HCT116 (cell line): ENCODE data around the gene PUM1. TPM values are rescaled to one million over a fixed set of nuclear protein-coding genes. Genes with fewer than 3 reads are reported as not detected.

ENCODE experiments used
- ATAC-seq: fragments of 200-7000 bp; cut with Tn5 transposase; 2 replicates; pipeline ENCODE4 v1.9.1; 2020; ENCODE audit warnings: mild to moderate bottlenecking, moderate library complexity
- BruUV-seq: library from RNA; stranded (reverse); fragments of 400-500 nt; replicated peaks from 2 replicates; lab custom pipeline; 2021; lab: Mats Ljungman, UMichigan
- CTCF ChIA-PET: fragments of 300-600 bp; sonication (Branson Sonifier 250); formaldehyde crosslinking; loops from one replicate; lab custom pipeline; 2021; ENCODE audit warnings: antibody characterized with exemption; lab: Charles Lee
- POLR2A ChIA-PET: fragments of 300-600, 350-600 bp; sonication (Branson Sonifier 250); formaldehyde crosslinking; loops from one replicate; lab custom pipeline; 2021; ENCODE audit warnings: antibody characterized with exemption; lab: Charles Lee
- RAD21 ChIA-PET, 2 experiments: fragments of 300-600 bp; sonication (Branson Sonifier 250); formaldehyde crosslinking; loops; one replicate each; lab custom pipeline; 2023; ENCODE audit warnings: low total read pairs in 2 of 2; ENCODE audit not compliant: uncharacterized antibody in 2 of 2, unreplicated experiment in 2 of 2, low non-redundant PET in 1 of 2; lab: Charles Lee
- DNase-seq: peaks from one replicate; pipeline ENCODE4 v3.0.0-alpha.2; 2010; ENCODE audit warnings: low read depth, low spot score
- H2AFZ ChIP-seq: fragments of 200-600 bp; shearing (Covaris generic), sonication (generic); 2 replicates; pipeline ENCODE4 v1.6.1; 2017; ENCODE audit warnings: low read depth, mixed run types, mixed read lengths, antibody characterized with exemption, low read length; ENCODE audit not compliant: poor library complexity, severe bottlenecking
- H3K27ac ChIP-seq: 2 replicates; pipeline ENCODE4 v1.5.1; 2012; ENCODE audit warnings: low read depth, low read length
- H3K27me3 ChIP-seq: fragments of 200-600 bp; sonication (generic); 2 replicates; pipeline ENCODE4 v1.6.1; 2016; ENCODE audit warnings: mixed run types, low read length, mixed read lengths; ENCODE audit not compliant: insufficient read depth
- H3K36me3 ChIP-seq, 2 experiments: fragments of 200-500 bp in 1 of 2; fragments of 200-600 bp in 1 of 2; sonication (Bioruptor generic) in 1 of 2; sonication (generic) in 1 of 2; 2 replicates each; pipeline versions ENCODE4 v1.5.1 to v1.6.1; 2014 to 2016; ENCODE audit warnings: low read length in 2 of 2, inconsistent platforms in 1 of 2, mixed read lengths in 1 of 2, mixed run types in 1 of 2; ENCODE audit not compliant: insufficient read depth in 2 of 2, control insufficient read depth in 1 of 2
- H3K4me1 ChIP-seq, 2 experiments: fragments of 200-600 bp in 1 of 2; sonication (generic) in 1 of 2; 2 replicates each; pipeline versions ENCODE4 v1.5.1 to v1.6.1; 2012 to 2017; ENCODE audit warnings: low read length in 2 of 2, inconsistent platforms in 1 of 2, mild to moderate bottlenecking in 1 of 2, mixed read lengths in 1 of 2, mixed run types in 1 of 2, moderate library complexity in 1 of 2; ENCODE audit not compliant: insufficient read depth in 2 of 2, control insufficient read depth in 1 of 2
- H3K4me2 ChIP-seq: fragments of 200-600 bp; sonication (generic); 2 replicates; pipeline ENCODE4 v1.6.1; 2017; ENCODE audit warnings: mixed run types, low read length, mixed read lengths
- H3K4me3 ChIP-seq, 2 experiments: fragments of 200-600 bp in 1 of 2; sonication (generic) in 1 of 2; replicated peaks in 1 of 2; 2 replicates each; pipeline ENCODE4 v1.5.1; 2011 to 2016; ENCODE audit warnings: low read length in 2 of 2, control low read depth in 1 of 2, low read depth in 1 of 2, mild to moderate bottlenecking in 1 of 2, mixed read lengths in 1 of 2, mixed run types in 1 of 2
- H3K79me2 ChIP-seq: fragments of 200-600 bp; sonication (generic); 2 replicates; pipeline ENCODE4 v1.6.1; 2017; ENCODE audit warnings: mild to moderate bottlenecking, mixed run types, low read length, moderate library complexity, mixed read lengths; ENCODE audit not compliant: insufficient read depth
- H3K9ac ChIP-seq: fragments of 200-600 bp; sonication (generic); 2 replicates; pipeline ENCODE4 v1.6.1; 2016; ENCODE audit warnings: low read length, mixed read lengths
- H3K9me2 ChIP-seq: fragments of 200-600 bp; sonication (generic), shearing (Covaris generic); 2 replicates; pipeline ENCODE4 v1.6.1; 2017; ENCODE audit warnings: mixed run types, mild to moderate bottlenecking, moderate library complexity; ENCODE audit not compliant: insufficient read depth
- H3K9me3 ChIP-seq, 2 experiments: fragments of 200-500 bp in 1 of 2; fragments of 200-600 bp in 1 of 2; sonication (Bioruptor generic) in 1 of 2; sonication (generic) in 1 of 2; 2 replicates each; pipeline ENCODE4 v1.6.1; 2014 to 2017; ENCODE audit warnings: low read length in 2 of 2, mixed read lengths in 2 of 2, inconsistent platforms in 1 of 2, low read depth in 1 of 2, mild to moderate bottlenecking in 1 of 2, mixed run types in 1 of 2, moderate library complexity in 1 of 2; ENCODE audit not compliant: control insufficient read depth in 1 of 2, insufficient read depth in 1 of 2
- H4K20me1 ChIP-seq: fragments of 200-600 bp; sonication (generic), shearing (Covaris generic); 2 replicates; pipeline ENCODE4 v1.6.1; 2017; ENCODE audit warnings: mixed run types, mild to moderate bottlenecking, moderate library complexity; ENCODE audit not compliant: insufficient read depth
- CBX3 ChIP-seq: IDR thresholded peaks from 2 replicates; pipeline ENCODE4 v1.6.1; 2012; ENCODE audit warnings: low read depth
- CEBPB ChIP-seq: IDR thresholded peaks from 2 replicates; pipeline ENCODE4 v1.6.1; 2012; ENCODE audit warnings: low read depth
- CTCF ChIP-seq, 3 experiments: fragments of 200-600 bp in 1 of 3; sonication (generic) in 1 of 3; IDR thresholded peaks in 2 of 3; conservative IDR thresholded peaks in 1 of 3; 2 replicates each; pipeline ENCODE4 v1.5.1; 2012 to 2017; ENCODE audit warnings: low read depth in 2 of 3, low read length in 2 of 3, antibody characterized with exemption in 1 of 3, borderline replicate concordance in 1 of 3, control low read depth in 1 of 3, mild to moderate bottlenecking in 1 of 3, mixed read lengths in 1 of 3, mixed run types in 1 of 3, moderate library complexity in 1 of 3; ENCODE audit not compliant: insufficient read depth in 1 of 3
- EGR1 ChIP-seq: IDR thresholded peaks from 2 replicates; pipeline ENCODE4 v1.6.1; 2012; ENCODE audit warnings: low read depth
- ELF1 ChIP-seq: IDR thresholded peaks from 2 replicates; pipeline ENCODE4 v1.6.1; 2012; ENCODE audit warnings: low read depth, borderline replicate concordance
- EZH2 ChIP-seq: fragments of 200-600 bp; sonication (generic); IDR thresholded peaks from 2 replicates; pipeline ENCODE4 v1.6.1; 2017; ENCODE audit warnings: antibody characterized with exemption, mixed run types
- EZH2phosphoT487 ChIP-seq: fragments of 200-600 bp; IDR thresholded peaks from 2 replicates; pipeline ENCODE4 v1.6.1; 2018; ENCODE audit warnings: antibody characterized with exemption, borderline replicate concordance
- FOSL1 ChIP-seq: IDR thresholded peaks from 2 replicates; pipeline ENCODE4 v1.6.1; 2012; ENCODE audit warnings: low read depth
- POLR2AphosphoS5 ChIP-seq: IDR thresholded peaks from 2 replicates; pipeline ENCODE4 v1.6.1; 2011; ENCODE audit warnings: mild to moderate bottlenecking, low read depth, low read length, moderate library complexity
- RAD21 ChIP-seq: IDR thresholded peaks from 2 replicates; pipeline ENCODE4 v1.6.1; 2012; ENCODE audit warnings: low read depth, mild to moderate bottlenecking
- SP1 ChIP-seq: IDR thresholded peaks from 2 replicates; pipeline ENCODE4 v1.6.1; 2012; ENCODE audit warnings: low read depth
- TCF7L2 ChIP-seq: IDR thresholded peaks from 2 replicates; pipeline ENCODE4 v1.7.0; 2011; ENCODE audit warnings: borderline replicate concordance, inconsistent platforms; ENCODE audit not compliant: insufficient read depth, insufficient read length; ENCODE audit errors: extremely low read depth
- YY1 ChIP-seq: IDR thresholded peaks from 2 replicates; pipeline ENCODE4 v1.6.1; 2011; ENCODE audit warnings: low read length, low read depth, moderate library complexity, mild to moderate bottlenecking; ENCODE audit not compliant: insufficient replicate concordance; ENCODE audit errors: extremely low read depth
- ZFX ChIP-seq: fragments of 450-650 bp; IDR thresholded peaks from 2 replicates; pipeline ENCODE4 v1.6.1; 2017
- intact Hi-C: fragments of 100-400 bp; cut with micrococcal nuclease; formaldehyde crosslinking; loops from 2 replicates; pipeline ENCODE4 v1.10.0; 2022
- total RNA-seq: library from RNA; stranded (reverse); gene quantifications from one replicate; pipeline ENCODE4 v1.2.1, GENCODE V29; 2021; ENCODE audit not compliant: unreplicated experiment

Gene PUM1
- total RNA-seq, 1 experiment from 2014 or later, result 113 TPM

- TF ChIP-seq TCF7L2 (no peak), ZFX (no peak), CBX3 (no peak), RAD21 (no peak), ELF1 (no peak), POLR2AphosphoS5 (no peak), FOSL1 (no peak), SP1 (no peak), EZH2 (no peak), YY1 (no peak), EZH2phosphoT487 (no peak), EGR1 (no peak), CEBPB (no peak), CTCF (IDR thresholded peaks at IDR 0.05 in 2 of 3, conservative IDR thresholded peaks at IDR 0.05 in 1 of 3; ENCODE audit: borderline replicate concordance in 1 of 3, insufficient read depth in 1 of 3, low read depth in 2 of 3, low read length in 2 of 3) (no peak)
- POLR2A ChIA-PET, result no interaction called here
- DNase-seq (no peak), ATAC-seq (no peak)
- peaks cover 45 to 59% of the 10 kb centered on the region in 2 experiments; a peak in 3 of 4 replicates for H3K36me3 ChIP-seq
- CTCF ChIA-PET, result no interaction called here
- H2AFZ ChIP-seq, result no peak overlapping the region
- no peak overlapping the region for H3K4me3 ChIP-seq
- H3K27ac ChIP-seq, result no peak overlapping the region
- RAD21 ChIA-PET, result no interaction called here
- H3K4me2 ChIP-seq, result no peak overlapping the region
- H3K9me3 ChIP-seq, result no peaks in the 10 kb centered on the region
- H4K20me1 ChIP-seq, result peaks cover 14% of the 10 kb centered on the region; the same call in 1 of the 2 replicates
- H3K79me2 ChIP-seq, result peaks cover 84% of the 10 kb centered on the region
- H3K9me2 ChIP-seq, result no peaks in the 10 kb centered on the region
- intact Hi-C loops, result no loop called here
- no peaks in the 10 kb centered on the region for H3K27me3 ChIP-seq
- no peak overlapping the region for H3K9ac ChIP-seq
- no TSS peak for BruUV-seq
- no peaks in the 10 kb centered on the region for H3K4me1 ChIP-seq
Measured at GRCh38 chr1:30953685-30954084, 111.8 kb downstream of the PUM1 start.
